CD4-positive, CD25-positive, alpha-beta regulatory T cell (primary cell): ENCODE results near the gene RBMY1D. TPM values are rescaled to one million over a fixed set of nuclear protein-coding genes. Genes with fewer than 3 reads are reported as not detected.
"Not testable (repeated sequence)": the region's sequence is repeated elsewhere in the genome, so short reads cannot be mapped to it uniquely, and the experiment has no call there.

Source experiments
- ATAC-seq, 2 donors: fragments of 150-1000 bp; cut with Tn5 transposase; one replicate each; pipeline ENCODE4 v1.10.0; 2021; ENCODE audit warnings: low read depth in 2 of 2, moderate number of reproducible peaks in 2 of 2, moderate library complexity in 1 of 2
- DNase-seq, 3 donors: peaks; one replicate each; pipeline versions ENCODE4 v3.0.0 to v3.0.0-alpha.2; 2012 to 2022; ENCODE audit warnings: mixed read lengths in 1 of 3
- H3K27ac ChIP-seq: one replicate; pipeline ENCODE4 v1.7.0; 2013; ENCODE audit warnings: mild to moderate bottlenecking, low read length; ENCODE audit not compliant: insufficient read depth, poor library complexity, severe bottlenecking
- H3K27me3 ChIP-seq: one replicate; pipeline ENCODE4 v1.7.0; 2013; ENCODE audit warnings: low read length; ENCODE audit not compliant: control insufficient read depth, insufficient read depth
- H3K36me3 ChIP-seq: one replicate; pipeline ENCODE4 v1.7.0; 2013; ENCODE audit warnings: mild to moderate bottlenecking, low read length, moderate library complexity; ENCODE audit not compliant: control insufficient read depth, insufficient read depth
- H3K4me1 ChIP-seq: 2 replicates; pipeline ENCODE4 v1.7.0; 2013; ENCODE audit warnings: mild to moderate bottlenecking, low read length; ENCODE audit not compliant: insufficient read depth, control insufficient read depth, poor library complexity, severe bottlenecking
- H3K4me3 ChIP-seq: one replicate; pipeline ENCODE4 v1.7.0; 2013; ENCODE audit warnings: low read depth, mild to moderate bottlenecking, low read length, moderate library complexity
- H3K9me3 ChIP-seq, 2 experiments: 1 replicate in 1 of 2; 2 replicates in 1 of 2; pipeline ENCODE4 v1.7.0; 2013; ENCODE audit warnings: low read length in 2 of 2, mild to moderate bottlenecking in 1 of 2, moderate library complexity in 1 of 2; ENCODE audit not compliant: control insufficient read depth in 2 of 2
- H3K27ac Mint-ChIP-seq, 3 donors: one replicate each; pipeline ENCODE4 v1.8.0; 2020 to 2022; ENCODE audit warnings: mild to moderate bottlenecking in 3 of 3, mixed read lengths in 3 of 3, moderate library complexity in 2 of 3
- H3K27me3 Mint-ChIP-seq: one replicate; pipeline ENCODE4 v1.8.0; 2022; ENCODE audit warnings: mild to moderate bottlenecking, mixed read lengths
- H3K36me3 Mint-ChIP-seq: one replicate; pipeline ENCODE4 v1.8.0; 2020; ENCODE audit warnings: mixed read lengths
- H3K4me1 Mint-ChIP-seq, 4 donors: one replicate each; pipeline ENCODE4 v1.8.0; 2020 to 2022; ENCODE audit warnings: mixed read lengths in 4 of 4, mild to moderate bottlenecking in 1 of 4
- H3K4me3 Mint-ChIP-seq, 4 donors: one replicate each; pipeline ENCODE4 v1.8.0; 2020 to 2022; ENCODE audit warnings: mild to moderate bottlenecking in 4 of 4, mixed read lengths in 4 of 4, moderate library complexity in 3 of 4
- H3K9me3 Mint-ChIP-seq, 7 donors: one replicate each; pipeline ENCODE4 v1.8.0; 2020 to 2022; ENCODE audit warnings: mixed read lengths in 7 of 7, mild to moderate bottlenecking in 3 of 7, moderate library complexity in 2 of 7
- polyA plus RNA-seq, 4 donors: library from polyadenylated mRNA; unstranded; fragments of 300-500 nt; fragmentation: Illumina TruSeq; gene quantifications; one replicate each; pipeline ENCODE4 v1.2.3, GENCODE V29; 2021
- total RNA-seq: library from RNA; stranded (reverse); gene quantifications from one replicate; pipeline ENCODE4 v1.2.3, GENCODE V29; 2022

The RBMY1D gene
- total RNA-seq (not detected), polyA plus RNA-seq (not detected)

GRCh38 chrY:21894426-21894825, at the start of gene RBMY1D:
Gene RBMY1D, minus strand, starts transcription at chrY:21894526. Its CDS starts 2,013 bp downstream, at chrY:21892513.
- H3K27me3 Mint-ChIP-seq, H3K9me3 Mint-ChIP-seq, H3K4me3 ChIP-seq, H3K4me3 Mint-ChIP-seq, H3K4me1 ChIP-seq, H3K27ac ChIP-seq, H3K27me3 ChIP-seq, DNase-seq, ATAC-seq, H3K9me3 ChIP-seq, H3K4me1 Mint-ChIP-seq, H3K27ac Mint-ChIP-seq, H3K36me3 ChIP-seq, H3K36me3 Mint-ChIP-seq: not testable (repeated sequence)

GRCh38 chrY:21917932-21918331, 23.6 kb upstream of the RBMY1D start, which contains the start of gene RBMY1E:
Gene RBMY1E, minus strand, starts transcription at chrY:21918032. Its CDS starts 1,978 bp downstream, at chrY:21916054.
- H3K27me3 Mint-ChIP-seq, ATAC-seq: not testable (repeated sequence)

GRCh38 chrY:21869407-21870076, 24.8 kb downstream of the RBMY1D start:
- H3K9me3 Mint-ChIP-seq, H3K27me3 ChIP-seq, H3K4me3 Mint-ChIP-seq, ATAC-seq, DNase-seq, H3K4me1 Mint-ChIP-seq, H3K9me3 ChIP-seq, H3K36me3 ChIP-seq, H3K4me1 ChIP-seq, H3K4me3 ChIP-seq, H3K27ac ChIP-seq, H3K27ac Mint-ChIP-seq, H3K27me3 Mint-ChIP-seq, H3K36me3 Mint-ChIP-seq: not testable (repeated sequence)

More at GRCh38 chrY:21917932-21918331, 23.6 kb upstream of the RBMY1D start, which contains the start of gene RBMY1E:
- not testable (repeated sequence) for H3K4me1 Mint-ChIP-seq, H3K9me3 Mint-ChIP-seq, H3K36me3 Mint-ChIP-seq, H3K4me1 ChIP-seq, H3K9me3 ChIP-seq, H3K4me3 Mint-ChIP-seq, H3K4me3 ChIP-seq, H3K27me3 ChIP-seq, H3K36me3 ChIP-seq, DNase-seq, H3K27ac ChIP-seq, H3K27ac Mint-ChIP-seq

GRCh38 chrY:21845481-21845880, 48.8 kb downstream of the RBMY1D start:
- Histone ChIP-seq H3K27ac (no peak overlapping the region), H3K9me3 (no peaks in the 10 kb centered on the region), H3K4me3 (no peak overlapping the region), H3K27me3 (no peaks in the 10 kb centered on the region), H3K4me1 (no peaks in the 10 kb centered on the region), H3K36me3 (no peaks in the 10 kb centered on the region)
- Mint-ChIP-seq H3K27me3 (no peaks in the 10 kb centered on the region), H3K27ac (no peak overlapping the region), H3K4me1 (no peaks in the 10 kb centered on the region), H3K9me3 (no peaks in the 10 kb centered on the region), H3K36me3 (no peaks in the 10 kb centered on the region), H3K4me3 (no peak overlapping the region)
- DNase-seq = no peak
- no peak for ATAC-seq

GRCh38 chrY:21842090-21842489, 52.2 kb downstream of the RBMY1D start:
- H3K4me3 Mint-ChIP-seq = no peak overlapping the region
- no peaks in the 10 kb centered on the region for H3K9me3 Mint-ChIP-seq
- H3K9me3 ChIP-seq = no peaks in the 10 kb centered on the region
- H3K27me3 Mint-ChIP-seq = peaks cover 5% of the 10 kb centered on the region
- no peaks in the 10 kb centered on the region for H3K36me3 Mint-ChIP-seq
- no peaks in the 10 kb centered on the region for H3K27me3 ChIP-seq
- H3K27ac ChIP-seq = no peak overlapping the region
- no peak overlapping the region for H3K4me3 ChIP-seq
- no peak for ATAC-seq
- H3K27ac Mint-ChIP-seq = no peak overlapping the region
- no peaks in the 10 kb centered on the region for H3K4me1 ChIP-seq
- H3K36me3 ChIP-seq = no peaks in the 10 kb centered on the region
- H3K4me1 Mint-ChIP-seq = no peaks in the 10 kb centered on the region
- DNase-seq = no peak

GRCh38 chrY:21839489-21839888, 54.8 kb downstream of the RBMY1D start:
- H3K27ac ChIP-seq = no peak overlapping the region
- Mint-ChIP-seq H3K4me3 (no peak overlapping the region), H3K4me1 (no peaks in the 10 kb centered on the region), H3K27ac (no peak overlapping the region), H3K27me3 (peaks cover 5% of the 10 kb centered on the region), H3K36me3 (no peaks in the 10 kb centered on the region), H3K9me3 (no peaks in the 10 kb centered on the region)
- no peaks in the 10 kb centered on the region for H3K9me3 ChIP-seq
- no peaks in the 10 kb centered on the region for H3K4me1 ChIP-seq
- ATAC-seq = no peak
- DNase-seq = no peak
- no peaks in the 10 kb centered on the region for H3K27me3 ChIP-seq
- no peak overlapping the region for H3K4me3 ChIP-seq
- no peaks in the 10 kb centered on the region for H3K36me3 ChIP-seq

- Histone ChIP-seq H3K9me3 (no peaks in the 10 kb centered on the region), H3K27me3 (no peaks in the 10 kb centered on the region), H3K4me3 (no peak overlapping the region), H3K36me3 (no peaks in the 10 kb centered on the region), H3K27ac (no peak overlapping the region), H3K4me1 (no peaks in the 10 kb centered on the region)
- ATAC-seq (no peak), DNase-seq (no peak)
- Mint-ChIP-seq H3K27ac (no peak overlapping the region), H3K9me3 (no peaks in the 10 kb centered on the region), H3K4me1 (no peaks in the 10 kb centered on the region), H3K4me3 (no peak overlapping the region), H3K36me3 (no peaks in the 10 kb centered on the region), H3K27me3 (peaks cover 5% of the 10 kb centered on the region)
Observed at GRCh38 chrY:21836343-21836742, 58.0 kb downstream of the RBMY1D start.

- H3K27me3 Mint-ChIP-seq = peaks cover 5% of the 10 kb centered on the region
- no peaks in the 10 kb centered on the region for H3K36me3 Mint-ChIP-seq
- no peak overlapping the region for H3K4me3 ChIP-seq
- no peaks in the 10 kb centered on the region for H3K9me3 Mint-ChIP-seq
- no peaks in the 10 kb centered on the region for H3K4me1 Mint-ChIP-seq
- no peak overlapping the region for H3K27ac ChIP-seq
- no peak for DNase-seq
- H3K27me3 ChIP-seq = no peaks in the 10 kb centered on the region
- H3K4me3 Mint-ChIP-seq = no peak overlapping the region
- H3K27ac Mint-ChIP-seq = no peak overlapping the region
- H3K36me3 ChIP-seq = no peaks in the 10 kb centered on the region
- no peaks in the 10 kb centered on the region for H3K9me3 ChIP-seq
- no peaks in the 10 kb centered on the region for H3K4me1 ChIP-seq
- ATAC-seq = no peak
Observed at GRCh38 chrY:21835052-21835451, 59.3 kb downstream of the RBMY1D start.
